ENCODE data around the gene CD8B. TPM values are rescaled to one million over a fixed set of nuclear protein-coding genes. Genes with fewer than 3 reads are reported as not detected.

The CD8B gene
- polyA plus RNA-seq, 1 of the 3 experiments (the other 2 are of a cell fraction), result not detected

- peaks cover 13% of the 10 kb centered on the region; the same call in 1 of the 2 replicates for H3K27me3 ChIP-seq (ENCODE audit: insufficient read depth)
- TF ChIP-seq EZH2phosphoT487 (IDR thresholded peaks at IDR 0.05; ENCODE audit: borderline replicate concordance, low read depth) (no peak), CTCF (IDR thresholded peaks at IDR 0.05) (no peak), FOXM1 (IDR thresholded peaks at IDR 0.05; ENCODE audit: low read depth) (no peak), RAD21 (IDR thresholded peaks at IDR 0.05; ENCODE audit: low read length) (no peak), PBX3 (IDR thresholded peaks at IDR 0.05) (no peak), NRF1 (IDR thresholded peaks at IDR 0.05; ENCODE audit: low read depth, low read length) (no peak), REST (IDR thresholded peaks at IDR 0.05; ENCODE audit: low read depth, low read length) (no peak), SMC3 (IDR thresholded peaks at IDR 0.05; ENCODE audit: low read depth, low read length) (no peak), MXI1 (IDR thresholded peaks at IDR 0.05; ENCODE audit: low read depth, low read length) (no peak), GATA2 (CRISPR knock-in tag; IDR thresholded peaks at IDR 0.05) (no peak), FOXJ3 (CRISPR knock-in tag; IDR thresholded peaks at IDR 0.05) (no peak), USF2 (IDR thresholded peaks at IDR 0.05; ENCODE audit: borderline replicate concordance, low read depth, low read length) (no peak), ZBTB33 (IDR thresholded peaks at IDR 0.05; ENCODE audit: borderline replicate concordance, low read depth) (no peak), FOSL2 (IDR thresholded peaks at IDR 0.05; ENCODE audit: borderline replicate concordance, low read depth) (no peak), JUND (IDR thresholded peaks at IDR 0.05) (no peak)
- no peak overlapping the region for H3K27ac ChIP-seq (ENCODE audit: low read depth in 2 of 2, low read length in 1 of 2)
- no peak overlapping the region for H3K9ac ChIP-seq
- no peaks in the 10 kb centered on the region for H3K9me3 ChIP-seq
- WGBS (ENCODE audit: low lambda C conversion rate), result 65% methylated on average over 6 of the region's 6 CpGs
- ChIA-PET POLR2A (no interaction called here), CTCF (interaction anchor here (1.0 to 1.2 kb wide), 2 partner anchors 8 to 13 kb away, joined by 3 to 5 read pairs; no protein-coding TSS in a partner anchor)
- no peaks in the 10 kb centered on the region for H3K4me1 ChIP-seq (ENCODE audit: control insufficient read depth in 1 of 2, insufficient read depth in 2 of 2, low read depth in 1 of 2, low read length in 1 of 2)
- H3F3A ChIP-seq (replicated peaks; ENCODE audit: insufficient read depth), result no peaks in the 10 kb centered on the region
- H3K4me2 ChIP-seq, result no peak overlapping the region
- no peak overlapping the region for H3K4me3 ChIP-seq (ENCODE audit: low read depth in 2 of 2, low read length in 1 of 2)
- H3K36me3 ChIP-seq (replicated peaks in 1 of 2; ENCODE audit: control insufficient read depth in 1 of 2, insufficient read depth in 2 of 2, low read length in 1 of 2), result no peaks in the 10 kb centered on the region
- no peak for DNase-seq
- H3K79me2 ChIP-seq (ENCODE audit: insufficient read depth), result no peaks in the 10 kb centered on the region
- H4K20me1 ChIP-seq (ENCODE audit: insufficient read depth), result no peaks in the 10 kb centered on the region
- no peak overlapping the region for H2AFZ ChIP-seq (ENCODE audit: low read depth)
- H3K9me2 ChIP-seq, result no peaks in the 10 kb centered on the region
Observed at GRCh38 chr2:86821842-86822241, 39.8 kb downstream of the CD8B start.

Measured in SK-N-SH (cell line).